GM12878 (cell line): ENCODE data around the gene STXBP1. TPM values are rescaled to one million over a fixed set of nuclear protein-coding genes. Genes with fewer than 3 reads are reported as not detected.

Source experiments
- ATAC-seq: fragments of 200-7000 bp; cut with Tn5 transposase; 3 replicates; pipeline ENCODE4 v1.9.1; 2020; ENCODE audit warnings: mild to moderate bottlenecking, moderate library complexity
- BruUV-seq: library from RNA; stranded (reverse); fragments of 400-500 nt; replicated peaks from 2 replicates; lab custom pipeline; 2021; lab: Mats Ljungman, UMichigan
- CTCF ChIA-PET: fragments of 300-600 bp; sonication (Branson Sonifier 250); formaldehyde crosslinking; extraction: SDS; loops from one replicate; lab custom pipeline; 2021; ENCODE audit warnings: inconsistent platforms; lab: Yijun Ruan, JAX
- POLR2A ChIA-PET: fragments of 350-600 bp; formaldehyde crosslinking; extraction: SDS; loops from one replicate; lab custom pipeline; 2021; ENCODE audit warnings: inconsistent platforms; lab: Charles Lee
- RAD21 ChIA-PET: fragments of 300-600 bp; sonication (Branson Sonifier 250); formaldehyde crosslinking; loops from one replicate; lab custom pipeline; 2023; ENCODE audit warnings: antibody characterized with exemption; ENCODE audit not compliant: unreplicated experiment; lab: Charles Lee
- SMC1A ChIA-PET: fragments of 300-600 bp; sonication (Branson Sonifier 250); formaldehyde crosslinking; loops from one replicate; lab custom pipeline; 2023; ENCODE audit not compliant: unreplicated experiment, uncharacterized antibody; lab: Charles Lee
- DNase-seq: peaks from one replicate; pipeline ENCODE4 v3.0.0-alpha.2; 2011; ENCODE audit warnings: low read depth, low spot score
- FAIRE-seq: peaks from 3 replicates; lab custom pipeline; 2011; peaks lifted over from hg19 to GRCh38; lab: Jason Lieb, UNC
- H2AFZ ChIP-seq: 2 replicates; pipeline ENCODE4 v1.6.0; 2011; ENCODE audit warnings: low read depth, low read length, control low read depth; ENCODE audit not compliant: control insufficient read depth
- H3K27ac ChIP-seq: 2 replicates; pipeline ENCODE4 v1.5.1; 2011; ENCODE audit warnings: control low read depth; ENCODE audit not compliant: control insufficient read depth, insufficient read depth
- H3K27me3 ChIP-seq, 2 experiments: replicated peaks in 1 of 2; 2 replicates each; pipeline versions ENCODE4 v1.6.0 to v1.6.1; 2011; ENCODE audit warnings: low read length in 1 of 2; ENCODE audit not compliant: control insufficient read depth in 2 of 2, insufficient read depth in 2 of 2
- H3K36me3 ChIP-seq, 2 experiments: 2 replicates each; pipeline ENCODE4 v1.5.1; 2011; ENCODE audit warnings: low read length in 1 of 2; ENCODE audit not compliant: control insufficient read depth in 2 of 2, insufficient read depth in 2 of 2
- H3K4me1 ChIP-seq: 2 replicates; pipeline ENCODE4 v1.6.1; 2011; ENCODE audit warnings: mild to moderate bottlenecking, low read length, moderate library complexity, mixed read lengths; ENCODE audit not compliant: control insufficient read depth, insufficient read depth
- H3K4me2 ChIP-seq: 2 replicates; pipeline ENCODE4 v1.6.0; 2011; ENCODE audit warnings: control low read depth; ENCODE audit not compliant: control insufficient read depth, insufficient read depth
- H3K4me3 ChIP-seq: fragments of 200-600 bp; sonication (generic); 2 replicates; pipeline ENCODE4 v1.5.1; 2016
- H3K79me2 ChIP-seq: 2 replicates; pipeline ENCODE4 v1.6.0; 2011; ENCODE audit warnings: low read length; ENCODE audit not compliant: control insufficient read depth, insufficient read depth
- H3K9ac ChIP-seq: 2 replicates; pipeline ENCODE4 v1.8.0; 2011; ENCODE audit warnings: low read length, control low read depth, mixed read lengths; ENCODE audit not compliant: control insufficient read depth, insufficient read depth
- H3K9me3 ChIP-seq: replicated peaks from 3 replicates; pipeline ENCODE4 v1.5.1; 2011; ENCODE audit warnings: mild to moderate bottlenecking, low read length; ENCODE audit not compliant: control insufficient read depth, insufficient read depth
- H4K20me1 ChIP-seq: 2 replicates; pipeline ENCODE4 v1.6.0; 2011; ENCODE audit not compliant: control insufficient read depth, insufficient read depth
- CHD2 ChIP-seq: IDR thresholded peaks from 2 replicates; pipeline ENCODE4 v1.6.1; 2011; ENCODE audit warnings: low read depth, low read length, improper control_type of control experiment, borderline replicate concordance
- KAT2A ChIP-seq: conservative IDR thresholded peaks from 2 replicates; pipeline ENCODE4 v1.6.1; 2011; ENCODE audit warnings: low read depth, low read length; ENCODE audit not compliant: control insufficient read depth
- MYB ChIP-seq: fragments of 150-350 bp; IDR thresholded peaks from 2 replicates; pipeline ENCODE4 v1.6.1; 2014; ENCODE audit warnings: mild to moderate bottlenecking, low read depth, low read length, borderline replicate concordance
- NFYB ChIP-seq: IDR thresholded peaks from 2 replicates; pipeline ENCODE4 v1.6.1; 2011; ENCODE audit warnings: low read depth, mild to moderate bottlenecking, low read length, improper control_type of control experiment, moderate library complexity; ENCODE audit not compliant: insufficient read depth
- POLR2AphosphoS5 ChIP-seq: IDR thresholded peaks from 2 replicates; pipeline ENCODE4 v1.6.1; 2011; ENCODE audit warnings: mild to moderate bottlenecking, low read length, inconsistent platforms
- SREBF2 ChIP-seq: IDR thresholded peaks from 2 replicates; pipeline ENCODE4 v1.6.1; 2012; ENCODE audit warnings: mild to moderate bottlenecking, low read length
- STAT1 ChIP-seq: fragments of 450-650 bp; conservative IDR thresholded peaks from 2 replicates; pipeline ENCODE4 v1.6.1; 2014; ENCODE audit warnings: antibody characterized with exemption, mild to moderate bottlenecking
- WGBS: methylation state at CpG from one replicate; pipeline ENCODE4 v1.1.6; 2016; ENCODE audit warnings: low lambda C conversion rate; ENCODE audit not compliant: insufficient replicate concordance, insufficient coverage; ENCODE audit errors: missing lambda C conversion rate; 5-methylcytosine and 5-hydroxymethylcytosine counted together
- in situ Hi-C: fragments of 300-500 bp; cut with MboI; formaldehyde crosslinking; loops from 9 replicates; pipeline ENCODE4 v1.14.3; 2018; ENCODE audit warnings: mixed read lengths
- intact Hi-C: fragments of 100-400 bp; cut with micrococcal nuclease; formaldehyde crosslinking; loops from one replicate; pipeline ENCODE4 v1.14.2; 2022; ENCODE audit not compliant: unreplicated experiment
- polyA plus RNA-seq, 11 experiments: library from polyadenylated mRNA; depleted of rRNA in 4 of 11; unstranded in 6 of 11; stranded (reverse) in 5 of 11; fragments of >200 nt; fragmentation: Nextera tagmentation in 4 of 11; fragmentation: Illumina TruSeq in 1 of 11; extraction: Ambion mirVana in 4 of 11; extraction: Trizol in 1 of 11; gene quantifications; 1 replicate in 1 of 11; 2 replicates in 10 of 11; pipeline versions ENCODE4 v1.2.1 to v1.2.3, GENCODE V29; 2011 to 2016; ENCODE audit warnings: inconsistent platforms in 2 of 11, missing spikeins in 2 of 11, low read depth in 1 of 11
- total RNA-seq, 4 experiments: library from RNA; depleted of rRNA in 3 of 4; stranded (reverse); fragments of >200 nt in 3 of 4; fragmentation: Illumina TruSeq in 1 of 4; extraction: Trizol in 1 of 4; gene quantifications; 2 replicates each; pipeline versions ENCODE4 v1.2.1 to v1.2.3, GENCODE V29; 2013 to 2021
- TF ChIP-seq, protein P1 (sequence below): fragments of 450-650 bp; formaldehyde crosslinking; IDR thresholded peaks from 2 replicates; pipeline ENCODE4 v1.4.0; 2022; ENCODE audit warnings: mild to moderate bottlenecking, moderate library complexity
- TF ChIP-seq, protein P2 (sequence below): fragments of 150-350 bp; IDR thresholded peaks from 2 replicates; pipeline ENCODE4 v1.6.1; 2016; ENCODE audit warnings: low read depth, low read length
- TF ChIP-seq, protein P3 (sequence below): IDR thresholded peaks from 2 replicates; pipeline ENCODE4 v1.6.1; 2012; ENCODE audit warnings: low read depth, low read length, improper control_type of control experiment

Gene STXBP1
- total and polyA plus RNA-seq, 10 of the 15 experiments (the other 5 are each of a cell fraction or from before 2014, with no cell fraction given) = 0.08 to 0.85 (median 0.31) TPM; not detected in 3

DNA sequence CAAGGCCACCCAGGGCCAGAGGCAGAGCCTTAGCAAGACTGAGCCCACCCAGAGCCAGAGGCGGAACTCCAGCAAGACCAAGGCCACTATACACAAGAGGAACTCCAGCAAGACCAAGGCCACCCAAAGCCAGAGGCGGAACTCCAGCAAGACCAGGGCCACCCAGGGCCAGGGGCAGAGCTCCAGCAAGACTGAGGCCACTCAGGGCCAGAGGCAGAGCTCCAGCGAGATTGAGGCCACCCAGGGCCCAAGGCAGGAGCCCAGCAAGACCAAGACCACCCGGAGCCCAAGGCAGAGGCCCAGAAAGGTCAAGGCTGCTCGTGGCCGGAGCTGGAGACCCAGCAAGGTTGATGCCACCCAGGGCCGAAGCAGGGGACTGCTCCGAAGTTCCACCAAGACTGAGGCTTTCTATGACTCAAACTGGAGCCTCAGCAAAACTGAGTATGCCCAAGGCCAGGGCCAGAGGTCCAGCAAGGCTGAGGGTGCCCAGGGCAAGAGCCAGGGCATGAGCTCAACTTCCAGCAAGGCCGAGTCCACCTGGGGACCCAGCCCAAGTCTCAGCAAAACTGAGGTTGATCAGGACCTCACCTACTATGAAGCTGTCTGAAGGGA is 118.8 kb downstream of the STXBP1 start (continued):
- TF ChIP-seq SREBF2 (no peak), CHD2 (no peak), KAT2A (no peak), NFYB (no peak), MYB (no peak), STAT1 (no peak)
- TF ChIP-seq, protein P1, sequence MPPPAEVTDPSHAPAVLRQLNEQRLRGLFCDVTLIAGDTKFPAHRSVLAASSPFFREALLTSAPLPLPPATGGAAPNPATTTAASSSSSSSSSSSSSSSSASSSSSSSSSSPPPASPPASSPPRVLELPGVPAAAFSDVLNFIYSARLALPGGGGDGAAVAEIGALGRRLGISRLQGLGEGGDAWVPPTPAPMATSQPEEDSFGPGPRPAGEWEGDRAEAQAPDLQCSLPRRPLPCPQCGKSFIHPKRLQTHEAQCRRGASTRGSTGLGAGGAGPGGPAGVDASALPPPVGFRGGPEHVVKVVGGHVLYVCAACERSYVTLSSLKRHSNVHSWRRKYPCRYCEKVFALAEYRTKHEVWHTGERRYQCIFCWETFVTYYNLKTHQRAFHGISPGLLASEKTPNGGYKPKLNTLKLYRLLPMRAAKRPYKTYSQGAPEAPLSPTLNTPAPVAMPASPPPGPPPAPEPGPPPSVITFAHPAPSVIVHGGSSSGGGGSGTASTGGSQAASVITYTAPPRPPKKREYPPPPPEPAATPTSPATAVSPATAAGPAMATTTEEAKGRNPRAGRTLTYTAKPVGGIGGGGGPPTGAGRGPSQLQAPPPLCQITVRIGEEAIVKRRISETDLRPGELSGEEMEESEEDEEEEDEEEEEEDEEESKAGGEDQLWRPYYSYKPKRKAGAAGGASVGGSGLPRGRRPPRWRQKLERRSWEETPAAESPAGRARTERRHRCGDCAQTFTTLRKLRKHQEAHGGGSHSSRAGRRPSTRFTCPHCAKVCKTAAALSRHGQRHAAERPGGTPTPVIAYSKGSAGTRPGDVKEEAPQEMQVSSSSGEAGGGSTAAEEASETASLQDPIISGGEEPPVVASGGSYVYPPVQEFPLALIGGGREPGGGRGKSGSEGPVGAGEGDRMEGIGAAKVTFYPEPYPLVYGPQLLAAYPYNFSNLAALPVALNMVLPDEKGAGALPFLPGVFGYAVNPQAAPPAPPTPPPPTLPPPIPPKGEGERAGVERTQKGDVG (CRISPR knock-in tag) = no peak

DNA sequence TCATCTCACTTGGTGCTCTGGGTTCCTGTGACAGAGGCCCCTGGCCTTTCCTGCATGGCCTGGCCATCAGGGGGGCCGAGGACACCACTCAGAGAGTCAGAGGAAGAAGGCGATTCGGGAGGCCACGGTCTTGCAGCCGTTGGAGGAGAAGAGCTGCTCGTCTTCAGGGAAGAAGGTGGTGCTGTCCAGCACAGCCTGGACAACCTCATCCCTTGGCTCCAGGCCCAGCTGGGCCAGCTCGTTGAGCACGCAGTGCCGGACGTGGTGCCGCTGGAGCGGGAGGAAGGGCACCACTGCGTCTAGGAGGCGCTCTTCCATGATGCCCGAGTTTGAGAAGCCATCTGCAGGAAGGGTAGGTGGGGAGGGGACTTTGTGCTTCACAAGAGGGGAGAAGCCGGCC is 119.9 kb downstream of the STXBP1 start:
- no peaks in the 10 kb centered on the region for H3K9me3 ChIP-seq
- CTCF ChIA-PET = interaction anchor here (2.6 kb wide), 1 partner anchor 142 kb away, joined by 6 read pairs; no protein-coding TSS in a partner anchor
- no peak overlapping the region for H2AFZ ChIP-seq
- no peaks in the 10 kb centered on the region for H4K20me1 ChIP-seq
- H3K4me1 ChIP-seq = peaks cover 6% of the 10 kb centered on the region
- no peaks in the 10 kb centered on the region for H3K79me2 ChIP-seq
- no TSS peak for BruUV-seq
- no peak overlapping the region for H3K9ac ChIP-seq
- in situ Hi-C loops = loop anchor here (5.0 kb wide), 2 partner anchors 140 to 230 kb away; no protein-coding TSS in a partner anchor
- DNase-seq (no peak), ATAC-seq (no peak), FAIRE-seq (no peak)
- RAD21 ChIA-PET = no interaction called here
- H3K36me3 ChIP-seq = no peaks in the 10 kb centered on the region
- H3K4me3 ChIP-seq = no peak overlapping the region
- no peak overlapping the region for H3K4me2 ChIP-seq
- TF ChIP-seq, protein P2, sequence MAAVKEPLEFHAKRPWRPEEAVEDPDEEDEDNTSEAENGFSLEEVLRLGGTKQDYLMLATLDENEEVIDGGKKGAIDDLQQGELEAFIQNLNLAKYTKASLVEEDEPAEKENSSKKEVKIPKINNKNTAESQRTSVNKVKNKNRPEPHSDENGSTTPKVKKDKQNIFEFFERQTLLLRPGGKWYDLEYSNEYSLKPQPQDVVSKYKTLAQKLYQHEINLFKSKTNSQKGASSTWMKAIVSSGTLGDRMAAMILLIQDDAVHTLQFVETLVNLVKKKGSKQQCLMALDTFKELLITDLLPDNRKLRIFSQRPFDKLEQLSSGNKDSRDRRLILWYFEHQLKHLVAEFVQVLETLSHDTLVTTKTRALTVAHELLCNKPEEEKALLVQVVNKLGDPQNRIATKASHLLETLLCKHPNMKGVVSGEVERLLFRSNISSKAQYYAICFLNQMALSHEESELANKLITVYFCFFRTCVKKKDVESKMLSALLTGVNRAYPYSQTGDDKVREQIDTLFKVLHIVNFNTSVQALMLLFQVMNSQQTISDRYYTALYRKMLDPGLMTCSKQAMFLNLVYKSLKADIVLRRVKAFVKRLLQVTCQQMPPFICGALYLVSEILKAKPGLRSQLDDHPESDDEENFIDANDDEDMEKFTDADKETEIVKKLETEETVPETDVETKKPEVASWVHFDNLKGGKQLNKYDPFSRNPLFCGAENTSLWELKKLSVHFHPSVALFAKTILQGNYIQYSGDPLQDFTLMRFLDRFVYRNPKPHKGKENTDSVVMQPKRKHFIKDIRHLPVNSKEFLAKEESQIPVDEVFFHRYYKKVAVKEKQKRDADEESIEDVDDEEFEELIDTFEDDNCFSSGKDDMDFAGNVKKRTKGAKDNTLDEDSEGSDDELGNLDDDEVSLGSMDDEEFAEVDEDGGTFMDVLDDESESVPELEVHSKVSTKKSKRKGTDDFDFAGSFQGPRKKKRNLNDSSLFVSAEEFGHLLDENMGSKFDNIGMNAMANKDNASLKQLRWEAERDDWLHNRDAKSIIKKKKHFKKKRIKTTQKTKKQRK = no peak
- TF ChIP-seq, protein P3, sequence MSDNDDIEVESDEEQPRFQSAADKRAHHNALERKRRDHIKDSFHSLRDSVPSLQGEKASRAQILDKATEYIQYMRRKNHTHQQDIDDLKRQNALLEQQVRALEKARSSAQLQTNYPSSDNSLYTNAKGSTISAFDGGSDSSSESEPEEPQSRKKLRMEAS = no peak
- no peak for TF ChIP-seq POLR2AphosphoS5
- H3K27me3 ChIP-seq = no peaks in the 10 kb centered on the region
- 85% methylated on average over 16 of the region's 16 CpGs for WGBS
- no peak overlapping the region for H3K27ac ChIP-seq
- intact Hi-C loops = no loop called here
- POLR2A ChIA-PET = no interaction called here
- SMC1A ChIA-PET = interaction anchor here (0.6 kb wide), 1 partner anchor 586 kb away, joined by 3 read pairs; no protein-coding TSS in a partner anchor
